Measurements from ENCODE around the gene UBTD2. TPM values are rescaled to one million over a fixed set of nuclear protein-coding genes. Genes with fewer than 3 reads are reported as not detected.

Gene UBTD2
- total and polyA plus RNA-seq, 9 of the 15 experiments (the other 6 are each of a cell fraction or from before 2014, with no cell fraction given), result 0.01 to 0.46 (median 0.15) TPM; not detected in 1

DNA sequence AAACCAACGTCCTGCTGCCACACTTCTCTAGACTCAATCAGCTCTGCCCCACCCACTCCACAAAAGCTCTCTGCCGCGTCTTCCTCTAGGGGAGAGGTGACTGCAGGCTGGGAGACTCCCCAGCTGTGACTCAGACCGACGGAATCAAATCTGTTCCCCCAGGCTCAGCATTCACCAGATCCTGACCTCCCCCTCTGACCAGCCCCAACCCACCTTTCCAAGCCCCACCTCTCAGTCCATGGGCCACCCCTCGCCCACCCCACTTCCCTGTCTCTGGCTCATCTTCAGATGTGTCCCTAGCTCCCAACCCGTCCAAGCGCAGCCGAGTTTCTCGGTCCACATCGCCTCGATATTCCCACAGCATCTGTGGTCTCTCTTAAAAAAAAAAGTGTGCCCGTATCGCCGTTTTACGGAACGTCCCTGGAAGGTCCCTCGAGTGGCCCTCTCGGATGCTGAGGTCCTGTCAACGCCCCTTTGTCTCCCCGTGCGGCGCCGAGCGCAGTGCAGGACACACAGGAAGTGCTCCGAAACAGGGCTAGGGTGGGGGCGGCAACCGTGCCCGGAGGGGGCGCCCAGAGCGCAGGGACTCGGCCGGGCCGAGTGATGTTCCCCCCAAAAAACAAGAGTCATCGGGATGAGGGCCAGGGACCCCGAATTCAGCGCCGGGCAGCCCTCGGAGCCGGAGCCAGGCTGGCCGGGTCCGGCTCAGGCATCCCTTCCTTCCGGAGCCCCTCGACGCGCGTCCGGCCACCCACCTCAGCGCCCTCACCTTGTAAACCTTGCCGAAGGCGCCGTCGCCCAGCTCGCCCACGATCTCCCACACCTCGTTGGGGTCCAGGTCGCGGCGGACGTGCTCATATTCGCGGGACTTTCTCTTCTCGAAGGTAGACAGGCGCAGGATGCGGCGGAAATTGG is 96.2 kb downstream of the UBTD2 start (continued):
- TF ChIP-seq, protein P1, sequence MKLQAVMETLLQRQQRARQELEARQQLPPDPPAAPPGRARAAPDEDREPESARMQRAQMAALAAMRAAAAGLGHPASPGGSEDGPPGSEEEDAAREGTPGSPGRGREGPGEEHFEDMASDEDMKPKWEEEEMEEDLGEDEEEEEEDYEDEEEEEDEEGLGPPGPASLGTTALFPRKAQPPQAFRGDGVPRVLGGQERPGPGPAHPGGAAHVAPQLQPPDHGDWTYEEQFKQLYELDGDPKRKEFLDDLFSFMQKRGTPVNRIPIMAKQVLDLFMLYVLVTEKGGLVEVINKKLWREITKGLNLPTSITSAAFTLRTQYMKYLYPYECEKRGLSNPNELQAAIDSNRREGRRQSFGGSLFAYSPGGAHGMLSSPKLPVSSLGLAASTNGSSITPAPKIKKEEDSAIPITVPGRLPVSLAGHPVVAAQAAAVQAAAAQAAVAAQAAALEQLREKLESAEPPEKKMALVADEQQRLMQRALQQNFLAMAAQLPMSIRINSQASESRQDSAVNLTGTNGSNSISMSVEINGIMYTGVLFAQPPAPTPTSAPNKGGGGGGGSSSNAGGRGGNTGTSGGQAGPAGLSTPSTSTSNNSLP (IDR thresholded peaks at IDR 0.05; ENCODE audit: borderline replicate concordance, low read depth, low read length), result no peak
- TF ChIP-seq DPF2 (IDR thresholded peaks at IDR 0.05) (0 out of 2 replicates have a peak, but pooled peaks have one; percentile 60), ZNF589 (CRISPR knock-in tag; IDR thresholded peaks at IDR 0.05; ENCODE audit: low read depth) (no peak), ASH1L (IDR thresholded peaks at IDR 0.05; ENCODE audit: borderline replicate concordance, low read depth, partially characterized antibody) (no peak), HBP1 (CRISPR knock-in tag; IDR thresholded peaks at IDR 0.05) (no peak), RCOR1 (IDR thresholded peaks at IDR 0.05; ENCODE audit: borderline replicate concordance in 1 of 2, low read depth in 2 of 2, low read length in 2 of 2) (0 out of 4 replicates have a peak, but pooled peaks of 1 of the 2 experiments have one; percentile 6), PHF21A (IDR thresholded peaks at IDR 0.05; ENCODE audit: borderline replicate concordance, low read depth) (peak; percentile 81; the same call in 1 of the 2 replicates), ATF1 (CRISPR knock-in tag; IDR thresholded peaks at IDR 0.05) (no peak), ATF1 (tag; IDR thresholded peaks at IDR 0.05) (no peak), HDAC1 (IDR thresholded peaks at IDR 0.05) (peak in 1 of 2 experiments; percentile 59; a peak in 2 of 4 replicates), ERF (CRISPR knock-in tag; IDR thresholded peaks at IDR 0.05) (0 out of 2 replicates have a peak, but pooled peaks have one; percentile 27), TAF7 (tag; IDR thresholded peaks at IDR 0.05) (no peak), PHB2 (IDR thresholded peaks at IDR 0.05; ENCODE audit: low read depth) (no peak), GTF2A2 (tag; IDR thresholded peaks at IDR 0.05) (no peak)
- TF ChIP-seq, protein P2, sequence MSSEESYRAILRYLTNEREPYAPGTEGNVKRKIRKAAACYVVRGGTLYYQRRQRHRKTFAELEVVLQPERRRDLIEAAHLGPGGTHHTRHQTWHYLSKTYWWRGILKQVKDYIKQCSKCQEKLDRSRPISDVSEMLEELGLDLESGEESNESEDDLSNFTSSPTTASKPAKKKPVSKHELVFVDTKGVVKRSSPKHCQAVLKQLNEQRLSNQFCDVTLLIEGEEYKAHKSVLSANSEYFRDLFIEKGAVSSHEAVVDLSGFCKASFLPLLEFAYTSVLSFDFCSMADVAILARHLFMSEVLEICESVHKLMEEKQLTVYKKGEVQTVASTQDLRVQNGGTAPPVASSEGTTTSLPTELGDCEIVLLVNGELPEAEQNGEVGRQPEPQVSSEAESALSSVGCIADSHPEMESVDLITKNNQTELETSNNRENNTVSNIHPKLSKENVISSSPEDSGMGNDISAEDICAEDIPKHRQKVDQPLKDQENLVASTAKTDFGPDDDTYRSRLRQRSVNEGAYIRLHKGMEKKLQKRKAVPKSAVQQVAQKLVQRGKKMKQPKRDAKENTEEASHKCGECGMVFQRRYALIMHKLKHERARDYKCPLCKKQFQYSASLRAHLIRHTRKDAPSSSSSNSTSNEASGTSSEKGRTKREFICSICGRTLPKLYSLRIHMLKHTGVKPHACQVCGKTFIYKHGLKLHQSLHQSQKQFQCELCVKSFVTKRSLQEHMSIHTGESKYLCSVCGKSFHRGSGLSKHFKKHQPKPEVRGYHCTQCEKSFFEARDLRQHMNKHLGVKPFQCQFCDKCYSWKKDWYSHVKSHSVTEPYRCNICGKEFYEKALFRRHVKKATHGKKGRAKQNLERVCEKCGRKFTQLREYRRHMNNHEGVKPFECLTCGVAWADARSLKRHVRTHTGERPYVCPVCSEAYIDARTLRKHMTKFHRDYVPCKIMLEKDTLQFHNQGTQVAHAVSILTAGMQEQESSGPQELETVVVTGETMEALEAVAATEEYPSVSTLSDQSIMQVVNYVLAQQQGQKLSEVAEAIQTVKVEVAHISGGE (CRISPR knock-in tag; IDR thresholded peaks at IDR 0.05), result peak in 1 of 3 experiments; percentile 48; a peak in 2 of 6 replicates
- TF ChIP-seq, protein P3, sequence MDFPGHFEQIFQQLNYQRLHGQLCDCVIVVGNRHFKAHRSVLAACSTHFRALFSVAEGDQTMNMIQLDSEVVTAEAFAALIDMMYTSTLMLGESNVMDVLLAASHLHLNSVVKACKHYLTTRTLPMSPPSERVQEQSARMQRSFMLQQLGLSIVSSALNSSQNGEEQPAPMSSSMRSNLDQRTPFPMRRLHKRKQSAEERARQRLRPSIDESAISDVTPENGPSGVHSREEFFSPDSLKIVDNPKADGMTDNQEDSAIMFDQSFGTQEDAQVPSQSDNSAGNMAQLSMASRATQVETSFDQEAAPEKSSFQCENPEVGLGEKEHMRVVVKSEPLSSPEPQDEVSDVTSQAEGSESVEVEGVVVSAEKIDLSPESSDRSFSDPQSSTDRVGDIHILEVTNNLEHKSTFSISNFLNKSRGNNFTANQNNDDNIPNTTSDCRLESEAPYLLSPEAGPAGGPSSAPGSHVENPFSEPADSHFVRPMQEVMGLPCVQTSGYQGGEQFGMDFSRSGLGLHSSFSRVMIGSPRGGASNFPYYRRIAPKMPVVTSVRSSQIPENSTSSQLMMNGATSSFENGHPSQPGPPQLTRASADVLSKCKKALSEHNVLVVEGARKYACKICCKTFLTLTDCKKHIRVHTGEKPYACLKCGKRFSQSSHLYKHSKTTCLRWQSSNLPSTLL (IDR thresholded peaks at IDR 0.05), result no peak
- TF ChIP-seq, protein P4, sequence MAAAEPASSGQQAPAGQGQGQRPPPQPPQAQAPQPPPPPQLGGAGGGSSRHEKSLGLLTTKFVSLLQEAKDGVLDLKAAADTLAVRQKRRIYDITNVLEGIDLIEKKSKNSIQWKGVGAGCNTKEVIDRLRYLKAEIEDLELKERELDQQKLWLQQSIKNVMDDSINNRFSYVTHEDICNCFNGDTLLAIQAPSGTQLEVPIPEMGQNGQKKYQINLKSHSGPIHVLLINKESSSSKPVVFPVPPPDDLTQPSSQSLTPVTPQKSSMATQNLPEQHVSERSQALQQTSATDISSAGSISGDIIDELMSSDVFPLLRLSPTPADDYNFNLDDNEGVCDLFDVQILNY (CRISPR knock-in tag; IDR thresholded peaks at IDR 0.05), result no peak
